HepG2 (cell line): ENCODE results near the gene ATG9A. TPM values are rescaled to one million over a fixed set of nuclear protein-coding genes. Genes with fewer than 3 reads are reported as not detected.
A peak's percentile ranks its signal among the peaks of the same experiment; 100 is the strongest.

Experiments used
- ARNT ChIP-seq: fragments of 450-650 bp; IDR thresholded peaks from 2 replicates; pipeline ENCODE4 v1.6.1; 2017
- CSRNP2 ChIP-seq: sonication (generic); formaldehyde crosslinking; conservative IDR thresholded peaks from 2 replicates; pipeline ENCODE4 v1.8.0; 2022; ENCODE audit warnings: low read depth, missing genetic modification reagents
- GZF1 ChIP-seq: sonication (generic); formaldehyde crosslinking; IDR thresholded peaks from 2 replicates; pipeline ENCODE4 v1.5.1; 2020; ENCODE audit warnings: mild to moderate bottlenecking, missing genetic modification reagents
- IRF2 ChIP-seq: IDR thresholded peaks from 2 replicates; pipeline ENCODE4 v1.6.1; 2018; ENCODE audit warnings: missing genetic modification reagents, missing compliant biosample characterization
- JUNB ChIP-seq: sonication (generic); formaldehyde crosslinking; IDR thresholded peaks from 2 replicates; pipeline ENCODE4 v1.8.0; 2022; ENCODE audit warnings: missing genetic modification reagents, mild to moderate bottlenecking, borderline replicate concordance
- MAFG ChIP-seq: sonication (generic); formaldehyde crosslinking; IDR thresholded peaks from 2 replicates; pipeline ENCODE4 v1.5.1; 2020; ENCODE audit warnings: mild to moderate bottlenecking, missing genetic modification reagents
- MBNL3 ChIP-seq: fragments of 250-450 bp; sonication (Bioruptor Pico); conservative IDR thresholded peaks from 2 replicates; pipeline ENCODE4 v1.8.0; 2022; ENCODE audit warnings: mild to moderate bottlenecking, inconsistent platforms
- MEIS1 ChIP-seq: sonication (generic); formaldehyde crosslinking; IDR thresholded peaks from 2 replicates; pipeline ENCODE4 v1.9.0; 2021; ENCODE audit warnings: mild to moderate bottlenecking, missing genetic modification reagents, moderate library complexity, borderline replicate concordance
- MXD1 ChIP-seq: sonication (generic); formaldehyde crosslinking; IDR thresholded peaks from 2 replicates; pipeline ENCODE4 v1.4.0; 2020; ENCODE audit warnings: mild to moderate bottlenecking, missing genetic modification reagents
- MXI1 ChIP-seq: IDR thresholded peaks from 3 replicates; pipeline ENCODE4 v1.6.1; 2012; ENCODE audit warnings: low read depth, low read length, inconsistent platforms, borderline replicate concordance
- RFXAP ChIP-seq: sonication (generic); formaldehyde crosslinking; IDR thresholded peaks from 2 replicates; pipeline ENCODE4 v1.4.0; 2020; ENCODE audit warnings: missing genetic modification reagents, borderline replicate concordance
- SAP130 ChIP-seq: IDR thresholded peaks from 2 replicates; pipeline ENCODE4 v1.6.1; 2016; ENCODE audit warnings: low read depth
- SATB2 ChIP-seq: sonication (generic); formaldehyde crosslinking; IDR thresholded peaks from 2 replicates; pipeline ENCODE4 v1.5.0; 2020; ENCODE audit warnings: missing genetic modification reagents
- SIN3A ChIP-seq: IDR thresholded peaks from 2 replicates; pipeline ENCODE4 v1.6.1; 2011; ENCODE audit warnings: low read depth, mild to moderate bottlenecking, control low read depth, low read length, borderline replicate concordance
- SP4 ChIP-seq: sonication (generic); formaldehyde crosslinking; IDR thresholded peaks from 2 replicates; pipeline ENCODE4 v1.8.1; 2023; ENCODE audit warnings: mild to moderate bottlenecking, missing genetic modification reagents
- THAP7 ChIP-seq: sonication (generic); formaldehyde crosslinking; IDR thresholded peaks from 2 replicates; pipeline ENCODE4 v1.8.1; 2023; ENCODE audit warnings: mild to moderate bottlenecking, missing genetic modification reagents
- ZBTB34 ChIP-seq: sonication (generic); formaldehyde crosslinking; IDR thresholded peaks from 2 replicates; pipeline ENCODE4 v1.8.0; 2022; ENCODE audit warnings: mild to moderate bottlenecking, missing genetic modification reagents
- ZKSCAN5 ChIP-seq: sonication (generic); formaldehyde crosslinking; IDR thresholded peaks from 2 replicates; pipeline ENCODE4 v1.5.1; 2020; ENCODE audit warnings: mild to moderate bottlenecking, missing genetic modification reagents
- ZNF143 ChIP-seq: sonication (generic); formaldehyde crosslinking; IDR thresholded peaks from 2 replicates; pipeline ENCODE4 v1.4.0; 2020; ENCODE audit warnings: missing genetic modification reagents
- ZNF260 ChIP-seq: sonication (generic); formaldehyde crosslinking; IDR thresholded peaks from 2 replicates; pipeline ENCODE4 v1.4.0; 2020; ENCODE audit warnings: missing genetic modification reagents, low read depth, mild to moderate bottlenecking, borderline replicate concordance
- ZNF296 ChIP-seq: sonication (generic); formaldehyde crosslinking; conservative IDR thresholded peaks from 2 replicates; pipeline ENCODE4 v1.5.0; 2020; ENCODE audit warnings: mild to moderate bottlenecking, missing genetic modification reagents
- ZNF30 ChIP-seq: sonication (generic); formaldehyde crosslinking; IDR thresholded peaks from 2 replicates; pipeline ENCODE4 v1.5.0; 2020; ENCODE audit warnings: mild to moderate bottlenecking, missing genetic modification reagents
- ZNF367 ChIP-seq: sonication (generic); formaldehyde crosslinking; IDR thresholded peaks from 2 replicates; pipeline ENCODE4 v1.4.0; 2020; ENCODE audit warnings: missing genetic modification reagents, borderline replicate concordance
- ZNF784 ChIP-seq: sonication (generic); formaldehyde crosslinking; IDR thresholded peaks from 2 replicates; pipeline ENCODE4 v1.5.1; 2020; ENCODE audit warnings: missing genetic modification reagents, mild to moderate bottlenecking, borderline replicate concordance
- ZSCAN21 ChIP-seq: sonication (generic); formaldehyde crosslinking; IDR thresholded peaks from 2 replicates; pipeline ENCODE4 v1.8.0; 2022; ENCODE audit warnings: mild to moderate bottlenecking, missing genetic modification reagents, moderate library complexity, borderline replicate concordance
- ZSCAN29 ChIP-seq: sonication (generic); formaldehyde crosslinking; conservative IDR thresholded peaks from 2 replicates; pipeline ENCODE4 v1.4.0; 2020; ENCODE audit warnings: mild to moderate bottlenecking, missing genetic modification reagents
- polyA plus RNA-seq, 8 experiments: library from polyadenylated mRNA; depleted of rRNA in 3 of 8; stranded (reverse) in 7 of 8; unstranded in 1 of 8; fragments of >200 nt; fragmentation: Illumina TruSeq in 4 of 8; extraction: Trizol in 4 of 8; gene quantifications; 2 replicates each; pipeline versions ENCODE4 v1.2.1 to v1.2.3, GENCODE V29; 2011 to 2016; ENCODE audit warnings: low read depth in 4 of 8, missing spikeins in 1 of 8, mixed read lengths in 1 of 8; ENCODE audit not compliant: insufficient read depth in 1 of 8
- total RNA-seq, 5 experiments: library from RNA; depleted of rRNA; stranded (reverse); fragments of >200 nt; fragmentation: Illumina TruSeq; extraction: Trizol; gene quantifications; 2 replicates each; pipeline ENCODE4 v1.2.3, GENCODE V29; 2016; ENCODE audit warnings: low read depth in 1 of 5

ATG9A gene
- total and polyA plus RNA-seq, 2 of the 13 experiments (the other 11 are each of a cell fraction or from before 2014, with no cell fraction given) = 35.0 to 131 TPM

- TF ChIP-seq ZNF143 (CRISPR knock-in tag) (peak; percentile 35; the same call in 1 of the 2 replicates), MAFG (no peak), GZF1 (peak; percentile 78; the same call in 1 of the 2 replicates), MXD1 (CRISPR knock-in tag) (no peak), SIN3A (peak; percentile 60), ZNF367 (CRISPR knock-in tag) (no peak), SATB2 (CRISPR knock-in tag) (no peak), IRF2 (CRISPR knock-in tag) (peak; percentile 58; the same call in 1 of the 2 replicates), MBNL3 (CRISPR knock-in tag) (no peak), MXI1 (peak; percentile 78; the same call in 1 of the 3 replicates), ZNF260 (CRISPR knock-in tag) (no peak), ZNF784 (CRISPR knock-in tag) (0 out of 2 replicates have a peak, but pooled peaks have one; percentile 83), CSRNP2 (CRISPR knock-in tag) (no peak), ZNF296 (no peak), ZSCAN21 (CRISPR knock-in tag) (no peak), ZBTB34 (peak; percentile 82), SP4 (CRISPR knock-in tag) (peak; percentile 32; the same call in 1 of the 2 replicates), SAP130 (peak; percentile 96), ZNF30 (no peak), ARNT (no peak), ZKSCAN5 (CRISPR knock-in tag) (peak; percentile 64; the same call in 1 of the 2 replicates), MEIS1 (0 out of 2 replicates have a peak, but pooled peaks have one; percentile 57), RFXAP (CRISPR knock-in tag) (peak; percentile 48; the same call in 1 of the 2 replicates), THAP7 (CRISPR knock-in tag) (no peak; the same call in none of the 2 replicates), JUNB (CRISPR knock-in tag) (no peak), ZSCAN29 (CRISPR knock-in tag) (0 out of 2 replicates have a peak, but pooled peaks have one; percentile 7)
These were observed 20.0 kb upstream of the ATG9A start (continued) for GRCh38 chr2:219249203-219249980.
